ENCODE data around the gene HIVEP1.

- TF ChIP-seq, protein P1, sequence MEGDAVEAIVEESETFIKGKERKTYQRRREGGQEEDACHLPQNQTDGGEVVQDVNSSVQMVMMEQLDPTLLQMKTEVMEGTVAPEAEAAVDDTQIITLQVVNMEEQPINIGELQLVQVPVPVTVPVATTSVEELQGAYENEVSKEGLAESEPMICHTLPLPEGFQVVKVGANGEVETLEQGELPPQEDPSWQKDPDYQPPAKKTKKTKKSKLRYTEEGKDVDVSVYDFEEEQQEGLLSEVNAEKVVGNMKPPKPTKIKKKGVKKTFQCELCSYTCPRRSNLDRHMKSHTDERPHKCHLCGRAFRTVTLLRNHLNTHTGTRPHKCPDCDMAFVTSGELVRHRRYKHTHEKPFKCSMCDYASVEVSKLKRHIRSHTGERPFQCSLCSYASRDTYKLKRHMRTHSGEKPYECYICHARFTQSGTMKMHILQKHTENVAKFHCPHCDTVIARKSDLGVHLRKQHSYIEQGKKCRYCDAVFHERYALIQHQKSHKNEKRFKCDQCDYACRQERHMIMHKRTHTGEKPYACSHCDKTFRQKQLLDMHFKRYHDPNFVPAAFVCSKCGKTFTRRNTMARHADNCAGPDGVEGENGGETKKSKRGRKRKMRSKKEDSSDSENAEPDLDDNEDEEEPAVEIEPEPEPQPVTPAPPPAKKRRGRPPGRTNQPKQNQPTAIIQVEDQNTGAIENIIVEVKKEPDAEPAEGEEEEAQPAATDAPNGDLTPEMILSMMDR (IDR thresholded peaks at IDR 0.05): no peak
- TF ChIP-seq ZFX (IDR thresholded peaks at IDR 0.05; ENCODE audit: borderline replicate concordance): no peak
Measured at GRCh38 chr6:12189661-12190060, 177.5 kb downstream of the HIVEP1 start.
